GM19025 (cell line): ENCODE measurements around the gene FMO1.
"Not testable (repeated sequence)": the region's sequence is repeated elsewhere in the genome, so short reads cannot be mapped to it uniquely, and the experiment has no call there.

Experiments used
- ATAC-seq: cut with Tn5 transposase; IDR thresholded peaks from one replicate; pipeline ENCODE4 v1.9.1; 2021; ENCODE audit warnings: mild to moderate bottlenecking, low read depth, moderate library complexity; ENCODE audit not compliant: unreplicated experiment

Gene FMO1

GRCh38 chr1:171233183-171233582 is 15.1 kb upstream of the FMO1 start:
- no peak for ATAC-seq

GRCh38 chr1:171236231-171236630 is 12.1 kb upstream of the FMO1 start:
- not testable (repeated sequence) for ATAC-seq

- no peak for ATAC-seq
Measured at GRCh38 chr1:171243878-171244277, 4.4 kb upstream of the FMO1 start.

- peak; percentile 53 for ATAC-seq
Measured at GRCh38 chr1:171245458-171246064, 2.7 kb upstream of the FMO1 start.

GRCh38 chr1:171247501-171247900 is 793 bp upstream of the FMO1 start:
- ATAC-seq, result no peak

- ATAC-seq, result no peak
Measured at GRCh38 chr1:171248841-171249240, 547 bp downstream of the FMO1 start.

- no peak for ATAC-seq
Measured at GRCh38 chr1:171250263-171250662, 2.0 kb downstream of the FMO1 start.

GRCh38 chr1:171251042-171251951 is 3.0 kb downstream of the FMO1 start:
- ATAC-seq, result peak; percentile 62

GRCh38 chr1:171251952-171252300 is 3.6 kb downstream of the FMO1 start:
- ATAC-seq, result no peak

GRCh38 chr1:171252482-171252881 is 4.2 kb downstream of the FMO1 start:
- ATAC-seq, result peak; percentile 87

- ATAC-seq, result no peak
Measured at GRCh38 chr1:171254859-171255258, 6.6 kb downstream of the FMO1 start.

- no peak for ATAC-seq
Measured at GRCh38 chr1:171256940-171257606, 8.8 kb downstream of the FMO1 start.

- no peak for ATAC-seq
Measured at GRCh38 chr1:171257607-171258076, 9.3 kb downstream of the FMO1 start.

- no peak for ATAC-seq
Measured at GRCh38 chr1:171258429-171258828, 10.1 kb downstream of the FMO1 start.

GRCh38 chr1:171258943-171259342 is 10.6 kb downstream of the FMO1 start:
- ATAC-seq, result no peak

GRCh38 chr1:171261336-171261735 is 13.0 kb downstream of the FMO1 start:
- no peak for ATAC-seq

GRCh38 chr1:171263901-171264300 is 15.6 kb downstream of the FMO1 start:
- ATAC-seq, result no peak

GRCh38 chr1:171265686-171266085 is 17.4 kb downstream of the FMO1 start:
- ATAC-seq, result no peak

GRCh38 chr1:171266930-171267329 is 18.6 kb downstream of the FMO1 start:
- ATAC-seq, result no peak

- no peak for ATAC-seq
Measured at GRCh38 chr1:171267391-171267790, 19.1 kb downstream of the FMO1 start.

GRCh38 chr1:171270806-171271205 is 22.5 kb downstream of the FMO1 start:
- no peak for ATAC-seq
